Liver (tissue), 3 donors: Measurements from ENCODE around the gene STX16.

Experiments
- EGR1 ChIP-seq, 2 donors: IDR thresholded peaks; 2 replicates each; pipeline ENCODE4 v1.6.1; 2016 to 2018; ENCODE audit warnings: antibody characterized with exemption in 2 of 2, low read depth in 2 of 2
- FOXA1 ChIP-seq: IDR thresholded peaks from 2 replicates; pipeline ENCODE4 v1.6.1; 2016; ENCODE audit warnings: antibody characterized with exemption
- JUND ChIP-seq, 2 donors: IDR thresholded peaks; 2 replicates each; pipeline ENCODE4 v1.6.1; 2016; ENCODE audit warnings: antibody characterized with exemption in 2 of 2
- RAD21 ChIP-seq, 2 donors: IDR thresholded peaks; 2 replicates each; pipeline ENCODE4 v1.6.1; 2016; ENCODE audit warnings: antibody characterized with exemption in 2 of 2, mild to moderate bottlenecking in 2 of 2
- SP1 ChIP-seq: IDR thresholded peaks from 2 replicates; pipeline ENCODE4 v1.6.1; 2018; ENCODE audit warnings: antibody characterized with exemption, mild to moderate bottlenecking
- YY1 ChIP-seq: IDR thresholded peaks from 2 replicates; pipeline ENCODE4 v1.6.1; 2016; ENCODE audit warnings: antibody characterized with exemption, mild to moderate bottlenecking
- TF ChIP-seq, protein P1 (sequence below): fragments of 150-350 bp; IDR thresholded peaks from 2 replicates; pipeline ENCODE4 v1.5.1; 2017; ENCODE audit warnings: improper control_type of control experiment, low read depth, low read length; ENCODE audit not compliant: missing input control
- TF ChIP-seq, protein P2 (sequence below): IDR thresholded peaks from 2 replicates; pipeline ENCODE4 v1.6.1; 2016; ENCODE audit warnings: antibody characterized with exemption, mild to moderate bottlenecking
- donor health status: healthy.
- donor health status: healthy.

- TF ChIP-seq, protein P1, sequence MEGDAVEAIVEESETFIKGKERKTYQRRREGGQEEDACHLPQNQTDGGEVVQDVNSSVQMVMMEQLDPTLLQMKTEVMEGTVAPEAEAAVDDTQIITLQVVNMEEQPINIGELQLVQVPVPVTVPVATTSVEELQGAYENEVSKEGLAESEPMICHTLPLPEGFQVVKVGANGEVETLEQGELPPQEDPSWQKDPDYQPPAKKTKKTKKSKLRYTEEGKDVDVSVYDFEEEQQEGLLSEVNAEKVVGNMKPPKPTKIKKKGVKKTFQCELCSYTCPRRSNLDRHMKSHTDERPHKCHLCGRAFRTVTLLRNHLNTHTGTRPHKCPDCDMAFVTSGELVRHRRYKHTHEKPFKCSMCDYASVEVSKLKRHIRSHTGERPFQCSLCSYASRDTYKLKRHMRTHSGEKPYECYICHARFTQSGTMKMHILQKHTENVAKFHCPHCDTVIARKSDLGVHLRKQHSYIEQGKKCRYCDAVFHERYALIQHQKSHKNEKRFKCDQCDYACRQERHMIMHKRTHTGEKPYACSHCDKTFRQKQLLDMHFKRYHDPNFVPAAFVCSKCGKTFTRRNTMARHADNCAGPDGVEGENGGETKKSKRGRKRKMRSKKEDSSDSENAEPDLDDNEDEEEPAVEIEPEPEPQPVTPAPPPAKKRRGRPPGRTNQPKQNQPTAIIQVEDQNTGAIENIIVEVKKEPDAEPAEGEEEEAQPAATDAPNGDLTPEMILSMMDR = no peak
- TF ChIP-seq FOXA1 = no peak
- TF ChIP-seq EGR1 (IDR thresholded peaks at IDR 0.05; ENCODE audit: low read depth in 2 of 2) = no peak
- TF ChIP-seq, protein P2, sequence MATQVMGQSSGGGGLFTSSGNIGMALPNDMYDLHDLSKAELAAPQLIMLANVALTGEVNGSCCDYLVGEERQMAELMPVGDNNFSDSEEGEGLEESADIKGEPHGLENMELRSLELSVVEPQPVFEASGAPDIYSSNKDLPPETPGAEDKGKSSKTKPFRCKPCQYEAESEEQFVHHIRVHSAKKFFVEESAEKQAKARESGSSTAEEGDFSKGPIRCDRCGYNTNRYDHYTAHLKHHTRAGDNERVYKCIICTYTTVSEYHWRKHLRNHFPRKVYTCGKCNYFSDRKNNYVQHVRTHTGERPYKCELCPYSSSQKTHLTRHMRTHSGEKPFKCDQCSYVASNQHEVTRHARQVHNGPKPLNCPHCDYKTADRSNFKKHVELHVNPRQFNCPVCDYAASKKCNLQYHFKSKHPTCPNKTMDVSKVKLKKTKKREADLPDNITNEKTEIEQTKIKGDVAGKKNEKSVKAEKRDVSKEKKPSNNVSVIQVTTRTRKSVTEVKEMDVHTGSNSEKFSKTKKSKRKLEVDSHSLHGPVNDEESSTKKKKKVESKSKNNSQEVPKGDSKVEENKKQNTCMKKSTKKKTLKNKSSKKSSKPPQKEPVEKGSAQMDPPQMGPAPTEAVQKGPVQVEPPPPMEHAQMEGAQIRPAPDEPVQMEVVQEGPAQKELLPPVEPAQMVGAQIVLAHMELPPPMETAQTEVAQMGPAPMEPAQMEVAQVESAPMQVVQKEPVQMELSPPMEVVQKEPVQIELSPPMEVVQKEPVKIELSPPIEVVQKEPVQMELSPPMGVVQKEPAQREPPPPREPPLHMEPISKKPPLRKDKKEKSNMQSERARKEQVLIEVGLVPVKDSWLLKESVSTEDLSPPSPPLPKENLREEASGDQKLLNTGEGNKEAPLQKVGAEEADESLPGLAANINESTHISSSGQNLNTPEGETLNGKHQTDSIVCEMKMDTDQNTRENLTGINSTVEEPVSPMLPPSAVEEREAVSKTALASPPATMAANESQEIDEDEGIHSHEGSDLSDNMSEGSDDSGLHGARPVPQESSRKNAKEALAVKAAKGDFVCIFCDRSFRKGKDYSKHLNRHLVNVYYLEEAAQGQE = no peak
- no peak for TF ChIP-seq YY1
- no peak for TF ChIP-seq JUND (IDR thresholded peaks at IDR 0.05)
- no peak for TF ChIP-seq SP1
- no peak for TF ChIP-seq RAD21 (IDR thresholded peaks at IDR 0.05)
Measured at GRCh38 chr20:58718121-58718563, 67.1 kb downstream of the STX16 start.
